ENCODE results near the gene SNX25.
"Not testable (repeated sequence)": the region's sequence is repeated elsewhere in the genome, so short reads cannot be mapped to it uniquely, and the experiment has no call there.

The SNX25 gene

DNA sequence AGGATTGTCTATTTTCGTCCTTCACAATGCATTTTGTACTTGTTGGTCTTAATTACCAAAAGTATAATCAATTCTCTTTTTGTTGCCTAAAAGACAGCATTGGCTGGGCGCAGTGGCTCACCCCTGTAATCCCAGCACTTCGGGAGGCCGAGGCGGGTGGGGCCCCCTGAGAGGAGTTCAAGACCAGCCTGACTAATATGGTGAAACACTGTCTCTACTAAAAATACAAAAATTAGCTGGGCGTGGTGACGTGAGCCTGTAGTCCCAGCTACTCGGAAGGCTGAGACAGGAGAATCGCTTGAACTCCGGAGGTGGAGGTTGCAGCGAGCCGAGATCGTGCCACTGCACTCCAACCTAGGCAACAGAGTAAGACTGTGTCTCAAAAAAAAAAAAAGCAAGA, 4.3 kb upstream of the SNX25 start:
- H3K27ac ChIP-seq (ENCODE audit: low read depth in 2 of 2, low read length in 2 of 2); H3K4me3 ChIP-seq (ENCODE audit: low read length in 2 of 2); H3K9ac ChIP-seq (ENCODE audit: low read depth in 1 of 2, low read length in 2 of 2); H3K27me3 ChIP-seq (ENCODE audit: control insufficient read depth in 2 of 2, insufficient read depth in 2 of 2, low read length in 2 of 2); H3K9me3 ChIP-seq (ENCODE audit: control insufficient read depth in 2 of 2, low read length in 2 of 2); H3K36me3 ChIP-seq (ENCODE audit: control insufficient read depth in 2 of 2, insufficient read depth in 2 of 2, low read length in 2 of 2): not testable (repeated sequence)
- peaks cover 10 to 11% of the 10 kb centered on the region in 2 donors for H3K4me1 ChIP-seq (ENCODE audit: control insufficient read depth in 2 of 2, insufficient read depth in 2 of 2, low read length in 2 of 2)

DNA sequence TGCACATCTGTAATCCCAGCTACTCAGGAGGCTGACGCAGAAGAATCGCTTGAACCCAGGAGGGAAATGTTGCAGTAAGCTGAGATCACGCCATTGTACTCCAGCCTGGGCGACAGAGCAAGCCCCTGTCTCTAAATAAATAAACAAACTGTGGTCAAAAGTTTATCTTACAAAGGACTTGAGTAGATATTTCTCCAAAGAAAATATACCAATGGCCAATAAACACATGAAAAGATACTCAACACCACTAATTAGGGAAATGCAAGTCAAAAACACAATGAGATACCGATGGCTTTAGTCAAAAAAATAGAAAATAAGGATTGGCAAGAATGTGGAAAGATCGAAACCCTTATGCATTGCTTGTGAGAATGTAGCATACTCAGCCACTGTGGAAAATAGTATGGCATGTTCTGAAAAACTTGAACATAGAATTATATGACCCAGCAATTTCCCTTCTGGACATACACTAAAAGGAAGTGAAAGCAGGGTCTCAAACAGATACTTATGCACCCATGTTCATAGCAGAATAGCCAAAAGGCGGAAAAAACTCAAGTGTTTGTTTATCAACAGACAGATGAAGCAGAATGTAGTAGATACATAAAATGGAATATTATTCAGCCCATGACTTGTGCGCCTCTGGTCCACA, 3.6 kb upstream of the SNX25 start:
- Histone ChIP-seq H3K36me3 (ENCODE audit: control insufficient read depth in 2 of 2, insufficient read depth in 2 of 2, low read length in 2 of 2) (no peaks in the 10 kb centered on the region), H3K9ac (ENCODE audit: low read depth in 1 of 2, low read length in 2 of 2) (no peak overlapping the region), H3K27ac (ENCODE audit: low read depth in 2 of 2, low read length in 2 of 2) (no peak overlapping the region), H3K4me3 (ENCODE audit: low read length in 2 of 2) (no peak overlapping the region), H3K4me1 (ENCODE audit: control insufficient read depth in 2 of 2, insufficient read depth in 2 of 2, low read length in 2 of 2) (peaks cover 10 to 11% of the 10 kb centered on the region in 2 donors), H3K27me3 (ENCODE audit: control insufficient read depth in 2 of 2, insufficient read depth in 2 of 2, low read length in 2 of 2) (no peaks in the 10 kb centered on the region), H3K9me3 (ENCODE audit: control insufficient read depth in 2 of 2, low read length in 2 of 2) (no peaks in the 10 kb centered on the region)

DNA sequence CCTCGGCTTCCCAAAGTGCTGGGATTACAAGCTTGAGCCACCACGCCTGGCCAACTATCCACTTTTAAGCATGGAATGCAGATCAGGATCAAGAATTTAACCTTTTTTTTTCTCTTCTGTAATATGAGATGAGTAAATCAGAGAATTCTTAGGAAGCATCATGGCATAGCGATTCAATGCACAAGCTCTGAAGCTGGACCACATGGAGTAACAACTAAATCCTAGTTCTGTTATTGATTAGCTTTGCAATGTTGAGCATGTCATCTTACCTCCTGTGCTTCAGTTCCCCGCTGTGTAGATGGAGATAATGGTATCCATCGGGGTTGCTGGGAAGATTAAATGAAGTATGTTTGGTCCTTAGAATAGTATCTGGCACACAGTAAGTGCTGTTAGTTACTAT, 1.9 kb upstream of the SNX25 start:
- Histone ChIP-seq H3K4me1 (ENCODE audit: control insufficient read depth in 2 of 2, insufficient read depth in 2 of 2, low read length in 2 of 2) (peaks cover 11 to 16% of the 10 kb centered on the region in 2 donors), H3K9me3 (ENCODE audit: control insufficient read depth in 2 of 2, low read length in 2 of 2) (no peaks in the 10 kb centered on the region), H3K27ac (ENCODE audit: low read depth in 2 of 2, low read length in 2 of 2) (no peak overlapping the region), H3K9ac (ENCODE audit: low read depth in 1 of 2, low read length in 2 of 2) (no peak overlapping the region), H3K27me3 (ENCODE audit: control insufficient read depth in 2 of 2, insufficient read depth in 2 of 2, low read length in 2 of 2) (no peaks in the 10 kb centered on the region), H3K4me3 (ENCODE audit: low read length in 2 of 2) (no peak overlapping the region), H3K36me3 (ENCODE audit: control insufficient read depth in 2 of 2, insufficient read depth in 2 of 2, low read length in 2 of 2) (no peaks in the 10 kb centered on the region)

DNA sequence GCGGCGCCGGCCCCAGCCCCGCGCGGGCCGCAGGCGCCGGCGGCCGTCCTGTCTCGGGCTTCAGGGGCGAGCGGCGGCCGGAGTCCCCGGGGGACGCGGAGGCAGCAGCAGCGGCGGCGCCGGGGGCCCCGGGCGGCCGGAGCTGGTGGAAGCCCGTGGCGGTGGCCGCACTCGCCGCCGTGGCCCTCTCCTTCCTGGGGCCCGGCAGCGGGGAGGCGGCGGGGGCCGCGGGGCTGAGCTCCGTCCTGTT, 379 bp downstream of the SNX25 start:
- H3K9ac ChIP-seq (ENCODE audit: low read depth in 1 of 2, low read length in 2 of 2) = peak overlapping the region in 1 of 2 donors; percentile 74

DNA sequence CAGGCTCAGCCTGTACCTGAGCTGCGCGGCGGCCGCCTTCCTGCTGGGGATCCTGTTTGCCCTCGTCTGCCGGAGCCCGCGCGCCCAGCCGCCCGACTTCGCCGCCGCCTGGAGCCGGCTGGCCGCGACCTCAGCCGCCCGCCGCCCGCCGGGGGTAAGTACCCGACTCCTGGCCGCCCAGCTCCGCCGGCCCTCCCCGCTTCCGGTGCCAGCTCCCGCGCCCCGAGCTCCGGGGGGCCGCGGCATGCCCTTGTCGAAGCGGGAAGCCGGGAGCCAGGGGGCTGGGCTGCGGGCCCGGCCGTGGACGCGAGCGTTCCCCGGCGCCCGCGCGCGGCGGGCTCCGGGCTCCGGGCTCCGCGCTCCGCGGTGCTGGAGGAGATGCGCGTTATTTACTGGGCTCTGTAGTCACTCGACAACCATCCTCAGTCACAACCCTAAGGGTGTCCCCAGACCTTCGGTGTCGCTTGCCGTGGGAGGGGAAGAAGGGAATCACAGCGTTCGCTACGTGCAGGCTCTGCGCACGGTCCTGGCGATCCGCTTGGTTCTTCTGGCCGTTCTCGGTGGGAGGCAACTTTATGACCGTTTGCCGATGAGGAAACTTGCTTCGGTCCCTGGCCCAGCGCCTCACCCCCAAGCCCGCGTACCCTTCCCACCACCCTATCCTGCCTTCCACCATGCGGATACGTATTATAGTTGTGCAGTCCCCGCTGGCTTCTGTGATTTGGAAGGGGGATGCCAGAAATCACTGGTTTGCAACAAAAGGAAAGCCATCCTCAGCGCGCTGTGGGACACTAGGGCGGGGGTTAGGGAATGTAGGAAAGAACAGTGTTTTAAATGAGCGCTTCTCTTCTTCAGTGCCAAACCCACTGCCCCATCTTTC, 944 bp downstream of the SNX25 start:
- Histone ChIP-seq H3K9ac (ENCODE audit: low read depth in 1 of 2, low read length in 2 of 2) (peak overlapping the region; percentile 58 to 74), H3K27ac (ENCODE audit: low read depth in 2 of 2, low read length in 2 of 2) (peak overlapping the region; percentile 62 to 70), H3K4me1 (ENCODE audit: control insufficient read depth in 2 of 2, insufficient read depth in 2 of 2, low read length in 2 of 2) (peaks cover 4 to 8% of the 10 kb centered on the region in 2 donors)

More for the DNA sequence above, 379 bp downstream of the SNX25 start:
- H3K4me1 ChIP-seq (ENCODE audit: control insufficient read depth in 2 of 2, insufficient read depth in 2 of 2, low read length in 2 of 2) = peaks cover 6 to 10% of the 10 kb centered on the region in 2 donors
- H3K4me3 ChIP-seq (ENCODE audit: low read length in 2 of 2) = peak overlapping the region; percentile 81 to 85
- not testable (repeated sequence) for H3K9me3 ChIP-seq (ENCODE audit: control insufficient read depth in 2 of 2, low read length in 2 of 2); H3K27me3 ChIP-seq (ENCODE audit: control insufficient read depth in 2 of 2, insufficient read depth in 2 of 2, low read length in 2 of 2); H3K36me3 ChIP-seq (ENCODE audit: control insufficient read depth in 2 of 2, insufficient read depth in 2 of 2, low read length in 2 of 2)
- peak overlapping the region; percentile 62 to 70 for H3K27ac ChIP-seq (ENCODE audit: low read depth in 2 of 2, low read length in 2 of 2)

DNA sequence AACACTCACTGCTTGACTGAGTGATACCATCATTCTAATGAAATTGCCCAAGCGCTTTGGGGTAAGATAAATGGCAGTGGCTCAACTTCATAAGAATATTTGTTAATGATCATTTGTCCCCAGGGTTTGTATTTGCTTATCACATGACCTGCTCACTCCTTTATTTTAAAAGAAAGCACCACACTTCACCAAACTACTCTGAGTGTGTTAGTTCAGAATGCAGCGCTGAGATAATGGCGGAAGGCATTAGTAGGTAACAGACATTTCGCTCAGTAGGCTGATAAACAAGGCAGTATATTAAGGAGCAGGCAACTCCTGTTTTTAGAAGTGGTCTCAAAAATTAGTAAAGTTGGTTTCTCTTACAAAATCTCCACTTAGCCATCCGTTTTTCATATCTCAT, 1.6 kb downstream of the SNX25 start:
- Histone ChIP-seq H3K27ac (ENCODE audit: low read depth in 2 of 2, low read length in 2 of 2) (peak overlapping the region in 1 of 2 donors; percentile 70), H3K27me3 (ENCODE audit: control insufficient read depth in 2 of 2, insufficient read depth in 2 of 2, low read length in 2 of 2) (no peaks in the 10 kb centered on the region), H3K9me3 (ENCODE audit: control insufficient read depth in 2 of 2, low read length in 2 of 2) (no peaks in the 10 kb centered on the region), H3K4me3 (ENCODE audit: low read length in 2 of 2) (peak overlapping the region; percentile 81 to 85), H3K4me1 (ENCODE audit: control insufficient read depth in 2 of 2, insufficient read depth in 2 of 2, low read length in 2 of 2) (peaks cover 4 to 8% of the 10 kb centered on the region in 2 donors), H3K36me3 (ENCODE audit: control insufficient read depth in 2 of 2, insufficient read depth in 2 of 2, low read length in 2 of 2) (no peaks in the 10 kb centered on the region), H3K9ac (ENCODE audit: low read depth in 1 of 2, low read length in 2 of 2) (peak overlapping the region; percentile 58 to 74)

More for the DNA sequence above, 944 bp downstream of the SNX25 start:
- Histone ChIP-seq H3K9me3 (ENCODE audit: control insufficient read depth in 2 of 2, low read length in 2 of 2) (no peaks in the 10 kb centered on the region), H3K4me3 (ENCODE audit: low read length in 2 of 2) (peak overlapping the region; percentile 81 to 85), H3K36me3 (ENCODE audit: control insufficient read depth in 2 of 2, insufficient read depth in 2 of 2, low read length in 2 of 2) (no peaks in the 10 kb centered on the region), H3K27me3 (ENCODE audit: control insufficient read depth in 2 of 2, insufficient read depth in 2 of 2, low read length in 2 of 2) (no peaks in the 10 kb centered on the region)

DNA sequence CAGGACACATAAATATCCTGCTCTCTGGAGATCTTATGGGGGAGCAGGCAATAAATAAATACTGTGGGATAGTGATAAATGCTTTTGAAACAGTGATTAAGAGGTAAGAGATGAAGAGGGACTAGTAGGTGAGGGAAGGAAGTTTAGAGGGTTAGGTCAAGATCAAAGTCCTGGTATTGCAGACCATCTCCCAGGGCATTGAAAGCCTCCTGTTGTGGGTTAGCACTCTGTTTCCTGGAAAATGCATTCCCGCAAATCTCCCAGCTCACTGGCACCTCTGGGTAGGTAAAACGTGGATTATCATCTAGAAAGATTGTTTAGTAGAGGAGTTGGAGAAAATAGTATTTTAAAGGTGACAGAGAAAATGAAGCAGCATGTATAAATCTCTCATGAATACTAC, 2.2 kb downstream of the SNX25 start:
- peak overlapping the region in 1 of 2 donors; percentile 85 for H3K4me3 ChIP-seq (ENCODE audit: low read length in 2 of 2)
- no peaks in the 10 kb centered on the region for H3K9me3 ChIP-seq (ENCODE audit: control insufficient read depth in 2 of 2, low read length in 2 of 2)
- H3K9ac ChIP-seq (ENCODE audit: low read depth in 1 of 2, low read length in 2 of 2) = no peak overlapping the region
- no peak overlapping the region for H3K27ac ChIP-seq (ENCODE audit: low read depth in 2 of 2, low read length in 2 of 2)
- peaks cover 4 to 8% of the 10 kb centered on the region in 2 donors for H3K4me1 ChIP-seq (ENCODE audit: control insufficient read depth in 2 of 2, insufficient read depth in 2 of 2, low read length in 2 of 2)
- no peaks in the 10 kb centered on the region for H3K36me3 ChIP-seq (ENCODE audit: control insufficient read depth in 2 of 2, insufficient read depth in 2 of 2, low read length in 2 of 2)
- no peaks in the 10 kb centered on the region for H3K27me3 ChIP-seq (ENCODE audit: control insufficient read depth in 2 of 2, insufficient read depth in 2 of 2, low read length in 2 of 2)

DNA sequence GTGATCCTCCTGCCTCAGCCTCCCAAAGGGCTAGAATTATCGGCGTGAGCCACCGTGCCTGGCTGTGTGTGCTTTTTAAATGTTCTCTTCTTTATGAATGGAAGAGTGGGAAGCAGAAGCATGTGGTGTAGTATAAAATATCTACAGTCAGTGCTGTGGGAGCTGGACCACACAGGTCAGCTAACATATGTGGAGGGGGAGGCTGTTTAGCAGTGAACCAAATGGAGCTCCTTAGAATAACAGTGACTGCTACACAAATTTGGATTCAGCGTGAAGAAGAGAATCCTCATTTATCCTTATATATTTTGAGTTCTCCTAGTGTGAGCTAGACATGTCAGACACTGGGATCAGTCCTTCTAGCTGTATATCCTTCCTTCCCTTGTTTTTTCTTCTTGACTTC, 3.2 kb downstream of the SNX25 start:
- no peaks in the 10 kb centered on the region for H3K27me3 ChIP-seq (ENCODE audit: control insufficient read depth in 2 of 2, insufficient read depth in 2 of 2, low read length in 2 of 2)
- peaks cover 4 to 8% of the 10 kb centered on the region in 2 donors for H3K4me1 ChIP-seq (ENCODE audit: control insufficient read depth in 2 of 2, insufficient read depth in 2 of 2, low read length in 2 of 2)
- H3K9me3 ChIP-seq (ENCODE audit: control insufficient read depth in 2 of 2, low read length in 2 of 2) = no peaks in the 10 kb centered on the region
- H3K36me3 ChIP-seq (ENCODE audit: control insufficient read depth in 2 of 2, insufficient read depth in 2 of 2, low read length in 2 of 2) = no peaks in the 10 kb centered on the region
- no peak overlapping the region for H3K4me3 ChIP-seq (ENCODE audit: low read length in 2 of 2)
- no peak overlapping the region for H3K27ac ChIP-seq (ENCODE audit: low read depth in 2 of 2, low read length in 2 of 2)
- no peak overlapping the region for H3K9ac ChIP-seq (ENCODE audit: low read depth in 1 of 2, low read length in 2 of 2)

DNA sequence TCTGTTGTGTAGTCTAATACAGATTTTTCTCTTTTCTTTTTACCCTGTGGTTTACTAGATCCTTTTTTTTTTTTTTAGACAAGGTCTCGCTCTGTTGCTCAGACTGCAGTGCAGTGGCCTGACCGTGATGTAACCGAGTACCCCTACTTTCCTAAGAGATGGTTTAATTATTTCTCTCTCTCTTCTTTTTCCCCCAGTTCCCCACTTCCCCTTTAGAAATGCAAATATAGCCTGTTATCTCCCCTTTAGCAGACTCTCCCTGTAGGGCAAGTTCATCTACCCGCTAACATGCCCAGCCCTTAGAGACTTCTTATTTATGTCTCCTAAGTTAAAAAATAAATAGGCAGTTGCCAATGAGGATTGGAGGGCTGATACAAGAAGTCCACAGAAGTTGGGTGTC, 4.5 kb downstream of the SNX25 start:
- Histone ChIP-seq H3K27ac (ENCODE audit: low read depth in 2 of 2, low read length in 2 of 2) (no peak overlapping the region), H3K9me3 (ENCODE audit: control insufficient read depth in 2 of 2, low read length in 2 of 2) (no peaks in the 10 kb centered on the region), H3K36me3 (ENCODE audit: control insufficient read depth in 2 of 2, insufficient read depth in 2 of 2, low read length in 2 of 2) (no peaks in the 10 kb centered on the region), H3K9ac (ENCODE audit: low read depth in 1 of 2, low read length in 2 of 2) (no peak overlapping the region), H3K4me1 (ENCODE audit: control insufficient read depth in 2 of 2, insufficient read depth in 2 of 2, low read length in 2 of 2) (peaks cover 3 to 8% of the 10 kb centered on the region in 2 donors), H3K4me3 (ENCODE audit: low read length in 2 of 2) (no peak overlapping the region), H3K27me3 (ENCODE audit: control insufficient read depth in 2 of 2, insufficient read depth in 2 of 2, low read length in 2 of 2) (no peaks in the 10 kb centered on the region)

DNA sequence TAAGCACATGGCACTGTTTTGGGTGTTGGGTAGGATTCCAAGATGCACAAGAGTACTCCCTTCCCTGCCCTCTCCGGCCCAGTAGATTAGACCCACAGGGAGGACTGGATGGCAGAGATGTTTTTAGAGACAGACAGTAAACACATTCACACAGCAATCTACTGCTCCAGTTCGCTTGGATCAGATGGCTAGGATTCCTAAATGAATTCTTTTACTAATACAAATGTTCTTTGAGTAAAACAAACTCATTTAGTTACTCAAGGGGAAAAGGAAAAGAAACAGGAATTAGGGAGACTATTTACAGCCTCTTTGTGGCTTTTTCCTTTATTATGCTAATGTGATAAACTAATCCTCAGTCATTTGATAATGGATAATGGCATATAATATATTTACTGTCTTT, 5.9 kb downstream of the SNX25 start:
- no peak overlapping the region for H3K27ac ChIP-seq (ENCODE audit: low read depth in 2 of 2, low read length in 2 of 2)
- H3K4me1 ChIP-seq (ENCODE audit: control insufficient read depth in 2 of 2, insufficient read depth in 2 of 2, low read length in 2 of 2) = peaks cover 0 to 13% of the 10 kb centered on the region in 2 donors
- no peak overlapping the region for H3K4me3 ChIP-seq (ENCODE audit: low read length in 2 of 2)
- no peaks in the 10 kb centered on the region for H3K9me3 ChIP-seq (ENCODE audit: control insufficient read depth in 2 of 2, low read length in 2 of 2)
- H3K36me3 ChIP-seq (ENCODE audit: control insufficient read depth in 2 of 2, insufficient read depth in 2 of 2, low read length in 2 of 2) = no peaks in the 10 kb centered on the region
- no peaks in the 10 kb centered on the region for H3K27me3 ChIP-seq (ENCODE audit: control insufficient read depth in 2 of 2, insufficient read depth in 2 of 2, low read length in 2 of 2)
- no peak overlapping the region for H3K9ac ChIP-seq (ENCODE audit: low read depth in 1 of 2, low read length in 2 of 2)
